Ishikawa (cell line): ENCODE results near the gene HDX.

Experiments
- CEBPB ChIP-seq: IDR thresholded peaks from 2 replicates; pipeline ENCODE4 v1.6.1; 2012
- CREB1 ChIP-seq: IDR thresholded peaks from 2 replicates; pipeline ENCODE4 v1.6.1; 2012; ENCODE audit warnings: low read depth
- EGR1 ChIP-seq: IDR thresholded peaks from 2 replicates; pipeline ENCODE4 v1.6.1; 2012
- EP300 ChIP-seq: IDR thresholded peaks from 2 replicates; pipeline ENCODE4 v1.6.1; 2012; ENCODE audit warnings: borderline replicate concordance
- FOXM1 ChIP-seq: IDR thresholded peaks from 2 replicates; pipeline ENCODE4 v1.6.1; 2012; ENCODE audit warnings: low read depth, borderline replicate concordance
- MAX ChIP-seq: IDR thresholded peaks from 2 replicates; pipeline ENCODE4 v1.6.1; 2012
- NFIC ChIP-seq: IDR thresholded peaks from 2 replicates; pipeline ENCODE4 v1.6.1; 2012
- RAD21 ChIP-seq: IDR thresholded peaks from 2 replicates; pipeline ENCODE4 v1.6.1; 2012; ENCODE audit warnings: low read depth
- REST ChIP-seq: IDR thresholded peaks from 2 replicates; pipeline ENCODE4 v1.6.1; 2012; ENCODE audit warnings: low read depth, mild to moderate bottlenecking
- TAF1 ChIP-seq: IDR thresholded peaks from 2 replicates; pipeline ENCODE4 v1.6.1; 2012; ENCODE audit warnings: low read depth, mild to moderate bottlenecking
- TCF12 ChIP-seq: IDR thresholded peaks from 2 replicates; pipeline ENCODE4 v1.6.1; 2012; ENCODE audit warnings: low read depth
- TEAD4 ChIP-seq: IDR thresholded peaks from 2 replicates; pipeline ENCODE4 v1.6.1; 2012
- YY1 ChIP-seq: IDR thresholded peaks from 2 replicates; pipeline ENCODE4 v1.6.1; 2012; ENCODE audit warnings: low read depth
- ZBTB7A ChIP-seq: IDR thresholded peaks from 2 replicates; pipeline ENCODE4 v1.6.1; 2012; ENCODE audit warnings: low read depth
- TF ChIP-seq, protein P1 (sequence below): IDR thresholded peaks from 2 replicates; pipeline ENCODE4 v1.6.1; 2012

Gene HDX

GRCh38 chrX:84320614-84321013 is 181.6 kb downstream of the HDX start:
- TF ChIP-seq TCF12: no peak
- no peak for TF ChIP-seq TEAD4
- TF ChIP-seq CREB1: no peak
- no peak for TF ChIP-seq TAF1

DNA sequence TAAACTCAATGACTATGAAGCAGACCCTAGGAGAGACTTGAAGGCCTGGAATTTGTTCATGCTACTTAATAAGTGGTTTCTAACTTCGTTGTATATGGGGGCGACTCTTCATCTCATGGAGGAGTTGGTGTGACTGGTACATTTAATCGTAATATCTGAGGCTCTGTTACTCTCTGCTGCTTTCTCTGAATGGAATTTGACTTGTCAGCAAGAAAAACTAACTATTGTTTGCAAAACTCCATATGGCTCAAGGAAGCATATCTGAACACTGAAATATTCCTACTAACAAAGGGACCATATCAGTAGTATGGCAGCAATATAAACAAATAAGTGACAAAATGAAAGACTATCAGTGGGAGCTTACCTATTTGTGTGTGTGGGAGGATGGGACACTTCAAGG is 182.2 kb downstream of the HDX start:
- TF ChIP-seq CREB1 (no peak), ZBTB7A (no peak), NFIC (no peak), EP300 (no peak), REST (no peak), FOXM1 (no peak), RAD21 (no peak), TEAD4 (no peak), MAX (no peak)

DNA sequence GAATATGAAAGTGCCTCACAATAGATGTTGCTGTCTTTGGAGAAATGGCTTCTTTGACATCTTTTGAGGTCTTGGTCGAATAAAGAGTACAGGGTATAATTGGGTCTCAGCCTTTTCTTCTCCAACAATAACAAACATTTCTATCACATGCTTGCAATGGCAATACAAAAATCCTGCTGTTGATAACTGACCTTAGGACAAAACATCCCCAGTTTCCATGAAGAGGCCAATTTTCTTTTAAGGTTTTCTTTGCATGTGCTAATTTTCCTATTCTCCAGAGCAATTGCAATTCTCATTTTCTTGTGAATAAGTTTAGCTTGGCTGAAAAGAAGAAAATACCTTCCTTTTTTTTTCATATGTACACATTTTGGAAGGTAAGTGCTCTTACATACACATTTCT is 183.6 kb downstream of the HDX start:
- TF ChIP-seq TEAD4: no peak
- no peak for TF ChIP-seq FOXM1
- no peak for TF ChIP-seq MAX
- no peak for TF ChIP-seq CEBPB
- TF ChIP-seq ZBTB7A: no peak
- TF ChIP-seq, protein P1, sequence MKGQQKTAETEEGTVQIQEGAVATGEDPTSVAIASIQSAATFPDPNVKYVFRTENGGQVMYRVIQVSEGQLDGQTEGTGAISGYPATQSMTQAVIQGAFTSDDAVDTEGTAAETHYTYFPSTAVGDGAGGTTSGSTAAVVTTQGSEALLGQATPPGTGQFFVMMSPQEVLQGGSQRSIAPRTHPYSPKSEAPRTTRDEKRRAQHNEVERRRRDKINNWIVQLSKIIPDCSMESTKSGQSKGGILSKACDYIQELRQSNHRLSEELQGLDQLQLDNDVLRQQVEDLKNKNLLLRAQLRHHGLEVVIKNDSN: no peak
- TF ChIP-seq YY1: no peak
- TF ChIP-seq TAF1: no peak
- no peak for TF ChIP-seq EP300
- TF ChIP-seq REST: no peak
- TF ChIP-seq RAD21: no peak
- no peak for TF ChIP-seq EGR1
- TF ChIP-seq TCF12: no peak
- no peak for TF ChIP-seq NFIC
- TF ChIP-seq CREB1: no peak
